Gastroesophageal sphincter (tissue), 3 donors: ENCODE data around the gene TTC23.
A peak's percentile ranks its signal among the peaks of the same experiment; 100 is the strongest.

Experiments
- EP300 ChIP-seq: sonication (generic); formaldehyde crosslinking; IDR thresholded peaks from one replicate; pipeline ENCODE4 v1.6.1; 2017; ENCODE audit warnings: antibody characterized with exemption, mild to moderate bottlenecking
- POLR2A ChIP-seq, 2 donors: fragments of 450-650 bp; IDR thresholded peaks; one replicate each; pipeline ENCODE4 v1.6.1; 2017; ENCODE audit warnings: antibody characterized with exemption in 2 of 2, mild to moderate bottlenecking in 2 of 2, moderate library complexity in 1 of 2
- POLR2AphosphoS5 ChIP-seq: sonication (generic); formaldehyde crosslinking; IDR thresholded peaks from one replicate; pipeline ENCODE4 v1.6.1; 2017; ENCODE audit warnings: antibody characterized with exemption
- TF ChIP-seq, protein P1 (sequence below), 4 experiments: fragments of 200-600 bp in 2 of 4; fragments of 450-650 bp in 2 of 4; sonication (generic) in 1 of 4; IDR thresholded peaks; one replicate each; pipeline ENCODE4 v1.5.1; 2017 to 2019; ENCODE audit warnings: antibody characterized with exemption in 4 of 4, mild to moderate bottlenecking in 2 of 4, moderate library complexity in 2 of 4

DNA sequence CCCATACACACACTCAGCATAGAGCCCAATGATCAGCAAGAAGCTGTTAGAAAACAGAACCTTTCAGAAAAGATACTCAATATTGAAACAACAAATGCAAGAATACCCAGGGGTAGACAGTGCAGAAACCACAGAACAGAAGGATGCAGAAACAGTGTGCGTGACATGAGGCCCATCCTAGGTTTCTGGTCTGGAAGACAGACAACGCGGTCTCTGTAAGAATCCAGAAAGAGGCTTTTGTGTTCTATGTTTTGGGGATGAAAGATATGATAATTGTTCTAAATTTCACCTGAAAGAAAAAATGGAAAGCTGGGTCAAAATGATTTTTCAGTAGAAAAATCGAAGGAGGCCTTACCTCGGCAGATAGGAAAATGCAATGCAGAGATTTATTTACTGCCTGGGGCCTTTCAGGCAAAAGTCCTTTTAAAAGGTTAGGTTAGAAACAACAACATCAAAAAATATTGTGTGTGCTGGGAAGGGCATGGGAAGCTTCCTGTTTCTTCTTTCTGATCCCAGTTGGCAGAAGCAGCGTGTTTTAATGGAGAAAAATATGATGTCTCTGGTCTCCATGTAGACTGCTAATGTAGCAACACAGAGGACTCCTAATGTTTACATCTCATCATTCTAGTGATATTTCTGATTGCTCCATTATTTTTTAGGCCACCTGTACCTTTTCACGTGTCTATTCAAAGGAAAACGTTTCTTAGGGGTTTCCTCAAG is 127.5 kb downstream of the TTC23 start:
- TF ChIP-seq, protein P1, sequence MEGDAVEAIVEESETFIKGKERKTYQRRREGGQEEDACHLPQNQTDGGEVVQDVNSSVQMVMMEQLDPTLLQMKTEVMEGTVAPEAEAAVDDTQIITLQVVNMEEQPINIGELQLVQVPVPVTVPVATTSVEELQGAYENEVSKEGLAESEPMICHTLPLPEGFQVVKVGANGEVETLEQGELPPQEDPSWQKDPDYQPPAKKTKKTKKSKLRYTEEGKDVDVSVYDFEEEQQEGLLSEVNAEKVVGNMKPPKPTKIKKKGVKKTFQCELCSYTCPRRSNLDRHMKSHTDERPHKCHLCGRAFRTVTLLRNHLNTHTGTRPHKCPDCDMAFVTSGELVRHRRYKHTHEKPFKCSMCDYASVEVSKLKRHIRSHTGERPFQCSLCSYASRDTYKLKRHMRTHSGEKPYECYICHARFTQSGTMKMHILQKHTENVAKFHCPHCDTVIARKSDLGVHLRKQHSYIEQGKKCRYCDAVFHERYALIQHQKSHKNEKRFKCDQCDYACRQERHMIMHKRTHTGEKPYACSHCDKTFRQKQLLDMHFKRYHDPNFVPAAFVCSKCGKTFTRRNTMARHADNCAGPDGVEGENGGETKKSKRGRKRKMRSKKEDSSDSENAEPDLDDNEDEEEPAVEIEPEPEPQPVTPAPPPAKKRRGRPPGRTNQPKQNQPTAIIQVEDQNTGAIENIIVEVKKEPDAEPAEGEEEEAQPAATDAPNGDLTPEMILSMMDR (IDR thresholded peaks at IDR 0.05) = no peak
- no peak for TF ChIP-seq POLR2A (IDR thresholded peaks at IDR 0.05)
- peak; percentile 60 for TF ChIP-seq POLR2AphosphoS5
- TF ChIP-seq EP300 = no peak
